BJ (cell line): ENCODE results near the gene ANO1. TPM values are rescaled to one million over a fixed set of nuclear protein-coding genes. Genes with fewer than 3 reads are reported as not detected.

Experiments
- CTCF ChIA-PET: fragments of 350-600 bp; formaldehyde crosslinking; extraction: SDS; loops from one replicate; lab custom pipeline; 2021; ENCODE audit warnings: antibody characterized with exemption, inconsistent platforms; lab: Yijun Ruan, JAX
- POLR2A ChIA-PET: fragments of 300-600 bp; sonication (Branson Sonifier 250); formaldehyde crosslinking; extraction: SDS; loops from one replicate; lab custom pipeline; 2021; ENCODE audit warnings: antibody characterized with exemption; lab: Charles Lee
- DNase-seq: peaks from one replicate; pipeline ENCODE4 v3.0.0-alpha.2; 2011; ENCODE audit warnings: low read depth
- H3K27me3 ChIP-seq: 2 replicates; pipeline ENCODE4 v1.6.0; 2011; ENCODE audit warnings: low read length; ENCODE audit not compliant: control insufficient read depth, insufficient read depth
- H3K36me3 ChIP-seq: 2 replicates; pipeline ENCODE4 v1.5.1; 2011; ENCODE audit warnings: low read length; ENCODE audit not compliant: control insufficient read depth, insufficient read depth
- H3K4me3 ChIP-seq: 2 replicates; pipeline ENCODE4 v1.5.1; 2011; ENCODE audit warnings: low read depth, mild to moderate bottlenecking, control low read depth, low read length
- polyA plus RNA-seq: library from polyadenylated mRNA; depleted of rRNA; stranded (reverse); fragments of >200 nt; gene quantifications from 2 replicates; pipeline ENCODE4 v1.2.3, GENCODE V29; 2011
- TF ChIP-seq, protein P1 (sequence below): IDR thresholded peaks from 2 replicates; pipeline ENCODE4 v1.5.1; 2011; ENCODE audit warnings: low read depth, mild to moderate bottlenecking, control low read depth, inconsistent platforms, low read length, moderate library complexity; ENCODE audit not compliant: insufficient read depth

ANO1 gene
- polyA plus RNA-seq, 1 experiment = 0.10 TPM

DNA sequence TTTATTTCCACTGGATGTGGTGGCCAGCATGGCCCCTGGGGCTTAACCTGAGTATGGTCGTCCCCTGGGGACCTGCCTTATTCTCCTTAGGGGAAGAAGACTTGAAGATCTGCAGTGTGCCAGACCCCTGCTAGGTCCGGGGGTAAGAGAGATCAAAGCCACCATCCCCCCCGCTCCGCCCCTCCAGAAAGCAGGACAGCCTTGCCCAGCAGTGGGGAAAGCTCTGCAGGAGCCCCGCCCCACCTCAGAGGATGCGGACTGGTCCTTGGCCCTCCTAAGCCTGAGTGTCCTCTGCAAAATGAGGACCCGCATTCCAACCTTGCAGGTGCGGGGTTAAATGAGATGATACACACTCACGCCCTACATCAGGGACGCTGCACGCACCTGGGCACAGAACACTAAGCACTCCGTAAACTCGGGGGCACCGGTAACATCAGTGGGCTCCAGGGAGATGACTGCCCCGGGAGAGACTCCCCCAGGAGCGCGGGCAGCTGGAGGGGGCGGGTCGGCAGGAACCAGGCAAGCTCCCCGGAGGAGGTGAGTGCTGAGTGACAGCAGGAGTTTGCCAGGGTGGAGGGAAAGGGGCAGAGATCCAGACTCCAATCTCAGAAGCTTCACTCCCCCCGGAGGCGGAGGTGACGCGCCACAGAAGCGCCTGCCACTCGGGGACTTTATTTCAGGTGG is 564 bp upstream of the ANO1 start:
- ChIA-PET POLR2A (no interaction called here), CTCF (no interaction called here)
- DNase-seq = no peak
- H3K4me3 ChIP-seq = no peak overlapping the region
- TF ChIP-seq, protein P1, sequence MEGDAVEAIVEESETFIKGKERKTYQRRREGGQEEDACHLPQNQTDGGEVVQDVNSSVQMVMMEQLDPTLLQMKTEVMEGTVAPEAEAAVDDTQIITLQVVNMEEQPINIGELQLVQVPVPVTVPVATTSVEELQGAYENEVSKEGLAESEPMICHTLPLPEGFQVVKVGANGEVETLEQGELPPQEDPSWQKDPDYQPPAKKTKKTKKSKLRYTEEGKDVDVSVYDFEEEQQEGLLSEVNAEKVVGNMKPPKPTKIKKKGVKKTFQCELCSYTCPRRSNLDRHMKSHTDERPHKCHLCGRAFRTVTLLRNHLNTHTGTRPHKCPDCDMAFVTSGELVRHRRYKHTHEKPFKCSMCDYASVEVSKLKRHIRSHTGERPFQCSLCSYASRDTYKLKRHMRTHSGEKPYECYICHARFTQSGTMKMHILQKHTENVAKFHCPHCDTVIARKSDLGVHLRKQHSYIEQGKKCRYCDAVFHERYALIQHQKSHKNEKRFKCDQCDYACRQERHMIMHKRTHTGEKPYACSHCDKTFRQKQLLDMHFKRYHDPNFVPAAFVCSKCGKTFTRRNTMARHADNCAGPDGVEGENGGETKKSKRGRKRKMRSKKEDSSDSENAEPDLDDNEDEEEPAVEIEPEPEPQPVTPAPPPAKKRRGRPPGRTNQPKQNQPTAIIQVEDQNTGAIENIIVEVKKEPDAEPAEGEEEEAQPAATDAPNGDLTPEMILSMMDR = no peak
- no peaks in the 10 kb centered on the region for H3K36me3 ChIP-seq
- peaks cover 24% of the 10 kb centered on the region for H3K27me3 ChIP-seq

DNA sequence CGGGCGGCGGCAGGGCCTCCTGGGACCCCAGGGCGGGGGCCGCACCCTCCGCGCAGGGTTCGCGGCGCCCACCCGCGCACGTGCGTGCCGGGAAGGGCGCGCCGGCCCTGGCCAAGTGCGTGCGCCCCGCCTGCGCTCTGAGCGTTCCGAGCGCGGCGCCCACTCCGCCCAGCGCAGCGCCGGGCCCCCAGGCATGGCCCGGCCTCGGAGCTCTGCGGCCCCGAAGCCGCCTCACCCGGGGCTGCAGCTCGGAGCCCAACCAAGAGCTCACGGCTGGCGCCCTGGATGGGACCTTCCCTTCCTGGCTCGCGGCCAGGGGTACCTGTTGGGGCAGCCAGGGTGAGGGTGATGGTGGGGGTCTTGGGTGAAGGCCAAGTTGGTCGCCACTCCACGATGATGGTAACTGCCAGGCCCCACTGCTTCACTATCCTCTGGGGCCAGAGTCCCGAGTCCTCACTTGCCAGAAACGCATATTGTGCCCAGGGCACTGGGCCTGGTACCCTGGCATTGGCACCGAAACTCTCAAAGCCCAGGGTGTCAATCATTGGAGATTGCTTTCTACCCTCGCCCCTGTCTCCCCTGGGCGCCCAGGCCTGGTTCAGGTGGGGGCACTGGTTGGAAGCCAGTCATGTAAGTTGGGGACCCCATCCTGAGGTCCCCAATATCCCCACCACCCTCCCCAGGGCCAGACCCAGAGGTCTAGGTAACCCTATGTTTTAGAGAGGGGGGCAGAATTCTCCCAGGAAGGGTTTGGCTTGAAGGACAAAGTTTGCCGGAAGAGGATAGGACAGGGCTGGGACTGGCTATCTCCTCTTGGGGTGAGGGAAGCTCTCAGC is 882 bp downstream of the ANO1 start:
- TF ChIP-seq, protein P1 = no peak
- ChIA-PET CTCF (interaction anchor here (1.3 kb wide), 1 partner anchor 129 kb away, joined by 3 read pairs; no protein-coding TSS in a partner anchor), POLR2A (no interaction called here)
- Histone ChIP-seq H3K36me3 (no peaks in the 10 kb centered on the region), H3K27me3 (peaks cover 24% of the 10 kb centered on the region), H3K4me3 (no peak overlapping the region)
- no peak for DNase-seq

DNA sequence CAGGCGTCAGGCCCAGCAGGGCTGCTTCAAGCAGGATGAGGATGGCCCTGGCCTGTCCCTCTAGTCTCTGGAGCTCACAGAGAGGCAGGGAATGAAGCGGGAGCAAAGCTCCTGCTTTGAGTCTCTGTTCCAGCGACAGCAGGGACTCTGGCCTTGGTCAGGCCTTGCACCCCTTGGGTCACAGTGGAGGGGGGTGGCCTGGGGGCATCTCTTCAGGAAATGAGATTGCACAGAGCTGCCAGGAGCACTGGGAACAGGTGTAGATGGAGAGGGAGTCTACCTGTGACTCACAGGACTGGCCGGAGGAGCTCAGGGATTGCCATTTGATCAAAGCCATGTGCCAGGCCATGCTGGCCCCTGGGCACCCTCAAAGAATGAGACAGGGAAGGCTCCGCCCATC is 1.6 kb downstream of the ANO1 start:
- TF ChIP-seq, protein P1 = no peak
- no peak overlapping the region for H3K4me3 ChIP-seq
- CTCF ChIA-PET = interaction anchor here (1.3 kb wide), 1 partner anchor 130 kb away, joined by 3 read pairs; no protein-coding TSS in a partner anchor
- POLR2A ChIA-PET = no interaction called here
- DNase-seq = no peak
- no peaks in the 10 kb centered on the region for H3K36me3 ChIP-seq
- peaks cover 27% of the 10 kb centered on the region for H3K27me3 ChIP-seq

DNA sequence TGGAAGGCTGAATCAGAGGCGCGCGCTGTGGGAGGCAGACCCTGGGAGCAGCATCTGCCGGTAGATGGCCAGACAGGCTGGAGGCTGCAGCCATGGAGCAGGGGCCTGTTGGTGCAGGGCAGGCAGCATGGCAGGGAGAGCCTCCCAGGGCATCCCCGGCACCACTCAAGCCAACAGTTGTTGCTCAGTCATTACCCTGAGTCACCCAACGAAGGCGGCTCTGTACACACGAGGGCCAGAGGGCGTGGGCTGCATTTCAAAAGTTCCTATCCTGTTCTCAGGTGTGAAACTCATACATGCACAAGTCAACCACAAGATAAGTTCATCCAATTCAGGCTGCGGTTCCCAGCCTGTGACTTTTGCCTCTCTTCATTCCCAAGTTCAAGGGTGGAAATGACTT is 2.6 kb downstream of the ANO1 start:
- POLR2A ChIA-PET = no interaction called here
- CTCF ChIA-PET = interaction anchor here (1.3 kb wide), 1 partner anchor 131 kb away, joined by 3 read pairs; no protein-coding TSS in a partner anchor
- TF ChIP-seq, protein P1 = no peak
- H3K4me3 ChIP-seq = no peak overlapping the region
- DNase-seq = no peak
- no peaks in the 10 kb centered on the region for H3K36me3 ChIP-seq
- H3K27me3 ChIP-seq = peaks cover 26% of the 10 kb centered on the region

DNA sequence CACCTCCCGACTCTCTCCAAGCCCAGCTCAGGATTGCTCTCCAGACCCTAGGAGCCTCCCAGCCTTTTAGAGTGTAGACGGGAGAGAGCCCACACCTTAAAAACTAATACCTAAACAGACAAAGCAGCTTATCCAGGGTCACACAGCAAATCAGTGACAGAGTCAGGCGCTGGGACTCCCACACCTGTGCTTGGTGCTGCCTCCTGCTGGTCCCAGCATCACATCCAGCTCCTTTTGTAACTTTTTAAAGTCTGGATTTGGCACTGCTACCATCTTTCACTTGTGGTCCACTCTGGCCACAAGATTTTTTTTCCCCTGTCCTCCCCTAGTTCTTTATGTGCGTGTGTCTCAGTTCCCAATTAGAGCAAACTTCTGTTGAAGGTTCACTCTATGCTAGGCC is 4.7 kb downstream of the ANO1 start:
- TF ChIP-seq, protein P1 = peak; percentile 15; the same call in 1 of the 2 replicates
- POLR2A ChIA-PET = no interaction called here

More for the DNA sequence above, 4.7 kb downstream of the ANO1 start:
- H3K27me3 ChIP-seq = peaks cover 17% of the 10 kb centered on the region
- CTCF ChIA-PET = interaction anchor here (1.2 kb wide), 1 partner anchor 167 kb away, joined by 4 read pairs; no protein-coding TSS in a partner anchor
- no peak overlapping the region for H3K4me3 ChIP-seq
- no peaks in the 10 kb centered on the region for H3K36me3 ChIP-seq
- DNase-seq = no peak
